Neuronal stem cell (in vitro differentiated cells): ENCODE data around the gene PSME3IP1.

Experiments used
- DNase-seq: peaks from one replicate; pipeline ENCODE4 v3.0.0-alpha.2; 2013; ENCODE audit warnings: low spot score
- H2AFZ ChIP-seq: one replicate; pipeline ENCODE4 v1.6.1; 2013; ENCODE audit warnings: mild to moderate bottlenecking, low read length, inconsistent platforms
- H2AK5ac ChIP-seq: 2 replicates; pipeline ENCODE4 v1.6.1; 2013; ENCODE audit warnings: low read depth, mild to moderate bottlenecking, inconsistent platforms, low read length, moderate library complexity, mixed read lengths
- H2BK120ac ChIP-seq: 2 replicates; pipeline ENCODE4 v1.6.1; 2013; ENCODE audit warnings: low read depth, mild to moderate bottlenecking, inconsistent platforms, low read length, moderate library complexity, mixed read lengths
- H2BK12ac ChIP-seq: one replicate; pipeline ENCODE4 v1.6.1; 2013; ENCODE audit warnings: low read length, inconsistent platforms
- H2BK15ac ChIP-seq: 2 replicates; pipeline ENCODE4 v1.6.1; 2013; ENCODE audit warnings: mild to moderate bottlenecking, low read length, inconsistent platforms, mixed read lengths
- H2BK5ac ChIP-seq: one replicate; pipeline ENCODE4 v1.6.1; 2013; ENCODE audit warnings: inconsistent platforms, mild to moderate bottlenecking, low read length, moderate library complexity
- H3K14ac ChIP-seq: one replicate; pipeline ENCODE4 v1.6.1; 2013; ENCODE audit warnings: low read length, inconsistent platforms
- H3K18ac ChIP-seq: 2 replicates; pipeline ENCODE4 v1.6.1; 2013; ENCODE audit warnings: low read length, inconsistent platforms
- H3K23ac ChIP-seq: 2 replicates; pipeline ENCODE4 v1.6.1; 2013; ENCODE audit warnings: low read depth, mild to moderate bottlenecking, mixed read lengths, low read length, inconsistent platforms; ENCODE audit not compliant: poor library complexity
- H3K27ac ChIP-seq: replicated peaks from 3 replicates; pipeline ENCODE4 v1.5.1; 2013; ENCODE audit warnings: low read length, inconsistent platforms
- H3K27me3 ChIP-seq, 3 experiments: 2 replicates each; pipeline ENCODE4 v1.6.1; 2013; ENCODE audit warnings: low read length in 3 of 3, mild to moderate bottlenecking in 2 of 3, inconsistent platforms in 1 of 3, low read depth in 1 of 3, mixed read lengths in 1 of 3, moderate library complexity in 1 of 3; ENCODE audit not compliant: control insufficient read depth in 3 of 3, insufficient read depth in 3 of 3
- H3K36me3 ChIP-seq, 2 donors: replicated peaks in 1 of 2; 2 replicates each; pipeline ENCODE4 v1.6.1; 2013; ENCODE audit warnings: low read length in 2 of 2; ENCODE audit not compliant: control insufficient read depth in 2 of 2, insufficient read depth in 2 of 2
- H3K4ac ChIP-seq: 2 replicates; pipeline ENCODE4 v1.6.1; 2013; ENCODE audit warnings: inconsistent platforms, mild to moderate bottlenecking, low read length, moderate library complexity
- H3K4me1 ChIP-seq, 2 donors: 1 replicate in 1 of 2; 2 replicates in 1 of 2; pipeline ENCODE4 v1.6.1; 2013; ENCODE audit warnings: low read length in 2 of 2, low read depth in 1 of 2; ENCODE audit not compliant: control insufficient read depth in 2 of 2, insufficient read depth in 1 of 2
- H3K4me2 ChIP-seq: one replicate; pipeline ENCODE4 v1.6.1; 2013; ENCODE audit warnings: mild to moderate bottlenecking, low read length, inconsistent platforms; ENCODE audit not compliant: insufficient read depth, poor library complexity, severe bottlenecking
- H3K4me3 ChIP-seq, 2 donors: 2 replicates each; pipeline ENCODE4 v1.5.1; 2013; ENCODE audit warnings: low read length in 2 of 2, mild to moderate bottlenecking in 2 of 2, inconsistent platforms in 1 of 2, moderate library complexity in 1 of 2
- H3K79me1 ChIP-seq: one replicate; pipeline ENCODE4 v1.6.1; 2013; ENCODE audit warnings: low read depth, mild to moderate bottlenecking, inconsistent platforms, low read length, moderate library complexity
- H3K9ac ChIP-seq: one replicate; pipeline ENCODE4 v1.6.1; 2013; ENCODE audit warnings: mild to moderate bottlenecking, low read depth, low read length, inconsistent platforms; ENCODE audit not compliant: poor library complexity
- H3K9me3 ChIP-seq, 2 donors: replicated peaks in 1 of 2; 2 replicates each; pipeline versions ENCODE3 to v1.6.1; 2013; ENCODE audit warnings: low read length in 2 of 2, mild to moderate bottlenecking in 2 of 2, inconsistent platforms in 1 of 2, low read depth in 1 of 2, mixed read lengths in 1 of 2, moderate library complexity in 1 of 2; ENCODE audit not compliant: control insufficient read depth in 2 of 2, insufficient read depth in 1 of 2
- H4K8ac ChIP-seq: one replicate; pipeline ENCODE4 v1.6.1; 2013; ENCODE audit warnings: low read depth, mild to moderate bottlenecking, inconsistent platforms, low read length, moderate library complexity
- H4K91ac ChIP-seq: one replicate; pipeline ENCODE4 v1.6.1; 2013; ENCODE audit warnings: low read length, low read depth, mild to moderate bottlenecking, inconsistent platforms; ENCODE audit not compliant: poor library complexity
- WGBS, 2 donors: extraction: QIAGEN DNeasy Blood & Tissue Kit; methylation state at CpG; one replicate each; pipeline ENCODE4 v1.1.7; 2013; ENCODE audit warnings: missing lambda C conversion rate in 2 of 2, mixed read lengths in 1 of 2; ENCODE audit not compliant: insufficient read length in 2 of 2, insufficient replicate concordance in 1 of 2; ENCODE audit errors: extremely low coverage in 2 of 2; 5-methylcytosine and 5-hydroxymethylcytosine counted together

Gene PSME3IP1

GRCh38 chr16:57153841-57154240, 32.0 kb downstream of the PSME3IP1 start:
- no peak overlapping the region for H3K4me2 ChIP-seq
- no CpG with 5 or more reads among the region's 6 CpGs for WGBS, 2 donors
- H3K23ac ChIP-seq = no peak overlapping the region
- H3K36me3 ChIP-seq = peaks cover 28 to 100% of the 10 kb centered on the region in 2 donors
- no peak overlapping the region for H3K27ac ChIP-seq
- H3K27me3 ChIP-seq = no peaks in the 10 kb centered on the region
- H3K14ac ChIP-seq = no peak overlapping the region
- H3K9me3 ChIP-seq = peaks cover 0 to 2% of the 10 kb centered on the region in 2 donors
- H2BK5ac ChIP-seq = no peak overlapping the region
- H3K9ac ChIP-seq = no peak overlapping the region
- H3K18ac ChIP-seq = no peak overlapping the region
- no peak overlapping the region for H2AK5ac ChIP-seq
- H2BK15ac ChIP-seq = no peak overlapping the region
- DNase-seq = no peak
- H3K4me3 ChIP-seq = no peak overlapping the region
- no peak overlapping the region for H2BK12ac ChIP-seq
- H2BK120ac ChIP-seq = no peak overlapping the region
- no peak overlapping the region for H4K91ac ChIP-seq
- H3K4me1 ChIP-seq = peaks cover 0 to 2% of the 10 kb centered on the region in 2 donors
- H2AFZ ChIP-seq = no peak overlapping the region
- H3K79me1 ChIP-seq = peaks cover 2% of the 10 kb centered on the region
- H3K4ac ChIP-seq = no peak overlapping the region
- H4K8ac ChIP-seq = no peak overlapping the region

- no peak overlapping the region for H3K9ac ChIP-seq
- peaks cover 2% of the 10 kb centered on the region for H3K79me1 ChIP-seq
- peaks cover 3 to 12% of the 10 kb centered on the region in 2 donors for H3K4me1 ChIP-seq
- H2BK120ac ChIP-seq = no peak overlapping the region
- no peak overlapping the region for H2BK5ac ChIP-seq
- no peaks in the 10 kb centered on the region for H3K9me3 ChIP-seq
- H3K36me3 ChIP-seq = peaks cover 26 to 88% of the 10 kb centered on the region in 2 donors
- H4K8ac ChIP-seq = no peak overlapping the region
- H3K14ac ChIP-seq = no peak overlapping the region
- WGBS, 2 donors = no CpG with 5 or more reads among the region's 4 CpGs
- H3K4me3 ChIP-seq = no peak overlapping the region
- no peak overlapping the region for H3K18ac ChIP-seq
- H3K23ac ChIP-seq = no peak overlapping the region
- H2AFZ ChIP-seq = no peak overlapping the region
- H4K91ac ChIP-seq = no peak overlapping the region
- no peak overlapping the region for H2BK12ac ChIP-seq
- no peak overlapping the region for H2BK15ac ChIP-seq
- no peak for DNase-seq
- H3K4ac ChIP-seq = no peak overlapping the region
- H3K27ac ChIP-seq = no peak overlapping the region
- no peak overlapping the region for H2AK5ac ChIP-seq
- H3K4me2 ChIP-seq = no peak overlapping the region
- no peaks in the 10 kb centered on the region for H3K27me3 ChIP-seq
Measured at GRCh38 chr16:57152096-57153093, 33.4 kb downstream of the PSME3IP1 start.

- H2BK5ac ChIP-seq = no peak overlapping the region
- H3K4me3 ChIP-seq = no peak overlapping the region
- H3K14ac ChIP-seq = no peak overlapping the region
- H3K18ac ChIP-seq = no peak overlapping the region
- no peaks in the 10 kb centered on the region for H3K9me3 ChIP-seq
- H3K9ac ChIP-seq = no peak overlapping the region
- no peak overlapping the region for H4K8ac ChIP-seq
- WGBS, 2 donors = no CpG with 5 or more reads among the region's 2 CpGs
- no peak overlapping the region for H2BK12ac ChIP-seq
- no peak for DNase-seq
- H2AK5ac ChIP-seq = no peak overlapping the region
- no peak overlapping the region for H3K4me2 ChIP-seq
- H3K36me3 ChIP-seq = peaks cover 22 to 82% of the 10 kb centered on the region in 2 donors
- H3K4ac ChIP-seq = no peak overlapping the region
- no peaks in the 10 kb centered on the region for H3K27me3 ChIP-seq
- H3K27ac ChIP-seq = no peak overlapping the region
- no peak overlapping the region for H2BK120ac ChIP-seq
- H2AFZ ChIP-seq = no peak overlapping the region
- H3K23ac ChIP-seq = no peak overlapping the region
- no peaks in the 10 kb centered on the region for H3K79me1 ChIP-seq
- no peak overlapping the region for H2BK15ac ChIP-seq
- no peak overlapping the region for H4K91ac ChIP-seq
- H3K4me1 ChIP-seq = peaks cover 12 to 23% of the 10 kb centered on the region in 2 donors
Measured at GRCh38 chr16:57151369-57151768, 34.5 kb downstream of the PSME3IP1 start.

DNA sequence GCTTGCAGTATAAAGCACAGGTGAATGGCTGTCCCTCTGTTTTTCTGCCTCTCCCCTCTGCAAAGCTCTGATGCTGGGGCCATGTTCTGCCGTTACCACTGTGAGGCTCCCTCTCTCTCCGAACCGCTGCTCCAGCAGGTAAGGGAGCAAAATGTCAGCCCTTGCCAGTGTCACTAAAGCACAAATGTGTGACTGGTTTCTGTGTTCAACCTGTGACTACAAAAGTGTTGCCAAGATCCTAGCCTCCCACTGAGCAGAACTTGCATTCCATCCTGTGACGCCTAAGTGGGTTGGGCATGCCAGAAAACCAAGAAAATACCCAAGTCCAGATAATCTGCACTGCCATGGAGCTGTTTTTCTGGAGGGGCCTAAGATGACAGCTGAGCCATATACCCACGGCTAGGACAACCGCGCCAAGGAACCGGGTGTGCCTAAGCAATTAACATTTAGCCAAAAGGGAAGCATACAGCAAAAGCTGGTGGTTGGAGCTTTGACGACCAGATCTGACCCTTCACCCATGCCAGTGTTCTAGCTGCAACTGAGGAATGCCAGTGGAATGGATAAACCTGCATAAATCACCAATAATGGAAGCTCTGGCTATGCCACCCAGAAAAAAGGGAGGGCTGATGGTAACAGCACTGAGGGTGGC, 35.0 kb downstream of the PSME3IP1 start:
- H2BK12ac ChIP-seq = no peak overlapping the region
- H2BK15ac ChIP-seq = no peak overlapping the region
- no peak overlapping the region for H3K14ac ChIP-seq
- no peak overlapping the region for H3K23ac ChIP-seq
- H3K9ac ChIP-seq = no peak overlapping the region
- H3K79me1 ChIP-seq = no peaks in the 10 kb centered on the region
- no CpG with 5 or more reads among the region's 9 CpGs for WGBS, 2 donors
- no peak overlapping the region for H2BK120ac ChIP-seq
- H3K4me3 ChIP-seq = no peak overlapping the region
- H3K4ac ChIP-seq = no peak overlapping the region
- no peaks in the 10 kb centered on the region for H3K9me3 ChIP-seq
- no peak overlapping the region for H4K8ac ChIP-seq
- DNase-seq = no peak
- no peak overlapping the region for H3K27ac ChIP-seq
- H3K27me3 ChIP-seq = no peaks in the 10 kb centered on the region
- no peak overlapping the region for H2BK5ac ChIP-seq
- H3K4me1 ChIP-seq = peaks cover 12 to 28% of the 10 kb centered on the region in 2 donors
- no peak overlapping the region for H3K4me2 ChIP-seq
- H4K91ac ChIP-seq = no peak overlapping the region
- no peak overlapping the region for H3K18ac ChIP-seq
- no peak overlapping the region for H2AFZ ChIP-seq
- H2AK5ac ChIP-seq = no peak overlapping the region
- peaks cover 22 to 82% of the 10 kb centered on the region in 2 donors for H3K36me3 ChIP-seq
